Transverse colon (tissue), 4 donors: ENCODE results near the gene ACTN4.

ENCODE experiments used
- EP300 ChIP-seq: sonication (generic); formaldehyde crosslinking; IDR thresholded peaks from one replicate; pipeline ENCODE4 v1.6.1; 2017; ENCODE audit warnings: antibody characterized with exemption, low read depth
- POLR2A ChIP-seq: fragments of 450-650 bp; IDR thresholded peaks from one replicate; pipeline ENCODE4 v1.6.1; 2016; ENCODE audit warnings: antibody characterized with exemption, mild to moderate bottlenecking, moderate library complexity
- POLR2AphosphoS5 ChIP-seq, 3 donors: sonication (generic); formaldehyde crosslinking; IDR thresholded peaks; one replicate each; pipeline ENCODE4 v1.6.1; 2016; ENCODE audit warnings: antibody characterized with exemption in 3 of 3
- TF ChIP-seq, protein P1 (sequence below), 5 experiments: fragments of 200-600 bp in 3 of 5; fragments of 450-650 bp in 2 of 5; sonication (generic) in 3 of 5; IDR thresholded peaks; 1 replicate in 2 of 5; 2 replicates in 3 of 5; pipeline ENCODE4 v1.5.1; 2016 to 2017; ENCODE audit warnings: antibody characterized with exemption in 5 of 5, inconsistent platforms in 3 of 5, mild to moderate bottlenecking in 2 of 5, moderate library complexity in 1 of 5

DNA sequence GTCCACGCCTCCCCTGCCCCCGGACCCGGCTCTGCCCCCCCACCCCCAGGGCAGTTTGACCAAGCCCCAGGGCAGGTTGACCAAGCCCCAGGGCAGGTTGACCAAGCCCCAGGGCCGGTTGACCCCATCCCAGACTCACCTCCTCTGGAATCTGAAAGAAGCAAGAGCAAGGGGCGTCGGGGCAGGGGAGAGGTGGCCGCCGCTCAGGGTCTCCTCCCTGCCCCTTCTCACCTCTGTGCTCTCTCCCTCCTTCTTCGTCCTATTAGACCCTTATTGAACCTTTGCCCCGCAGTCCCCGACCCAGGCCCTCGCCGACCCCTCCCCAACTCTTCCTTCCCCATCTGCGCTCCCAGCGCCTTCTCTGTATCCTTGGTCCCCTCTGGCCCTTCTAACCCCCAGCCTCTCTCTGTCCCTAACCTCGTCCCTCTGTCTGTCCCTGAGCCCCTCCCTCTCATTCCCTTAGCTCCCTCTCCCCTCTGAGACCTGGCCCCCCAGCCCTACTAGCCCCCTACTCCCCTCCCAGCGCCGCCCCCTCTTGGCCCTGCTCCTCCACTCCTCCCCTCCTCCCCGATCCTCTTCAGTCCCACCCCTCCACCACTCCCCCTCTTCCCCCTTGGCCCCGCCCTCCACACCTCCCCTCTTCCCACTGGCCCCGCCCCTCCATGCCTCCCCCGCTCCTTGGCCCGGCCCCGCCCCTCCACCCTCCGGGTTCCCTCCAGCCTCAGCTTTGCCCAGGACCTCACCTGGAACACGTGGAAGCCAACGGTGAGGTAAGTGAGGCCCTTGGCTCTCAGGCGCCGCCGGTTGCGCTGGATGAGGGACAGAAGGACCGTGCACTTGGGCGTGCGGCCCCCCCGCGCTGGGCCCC lies 89.2 kb downstream of the ACTN4 start:
- TF ChIP-seq POLR2AphosphoS5 (IDR thresholded peaks at IDR 0.05) (no peak), EP300 (no peak), POLR2A (no peak)
- TF ChIP-seq, protein P1, sequence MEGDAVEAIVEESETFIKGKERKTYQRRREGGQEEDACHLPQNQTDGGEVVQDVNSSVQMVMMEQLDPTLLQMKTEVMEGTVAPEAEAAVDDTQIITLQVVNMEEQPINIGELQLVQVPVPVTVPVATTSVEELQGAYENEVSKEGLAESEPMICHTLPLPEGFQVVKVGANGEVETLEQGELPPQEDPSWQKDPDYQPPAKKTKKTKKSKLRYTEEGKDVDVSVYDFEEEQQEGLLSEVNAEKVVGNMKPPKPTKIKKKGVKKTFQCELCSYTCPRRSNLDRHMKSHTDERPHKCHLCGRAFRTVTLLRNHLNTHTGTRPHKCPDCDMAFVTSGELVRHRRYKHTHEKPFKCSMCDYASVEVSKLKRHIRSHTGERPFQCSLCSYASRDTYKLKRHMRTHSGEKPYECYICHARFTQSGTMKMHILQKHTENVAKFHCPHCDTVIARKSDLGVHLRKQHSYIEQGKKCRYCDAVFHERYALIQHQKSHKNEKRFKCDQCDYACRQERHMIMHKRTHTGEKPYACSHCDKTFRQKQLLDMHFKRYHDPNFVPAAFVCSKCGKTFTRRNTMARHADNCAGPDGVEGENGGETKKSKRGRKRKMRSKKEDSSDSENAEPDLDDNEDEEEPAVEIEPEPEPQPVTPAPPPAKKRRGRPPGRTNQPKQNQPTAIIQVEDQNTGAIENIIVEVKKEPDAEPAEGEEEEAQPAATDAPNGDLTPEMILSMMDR (IDR thresholded peaks at IDR 0.05), result no peak
